Subcutaneous adipose tissue (tissue), 4 donors: ENCODE results near the gene TMBIM6. TPM values are rescaled to one million over a fixed set of nuclear protein-coding genes. Genes with fewer than 3 reads are reported as not detected.

Experiments used
- total RNA-seq, 4 donors: library from RNA; depleted of rRNA; stranded (reverse); fragments of >200 nt; gene quantifications; one replicate each; pipeline ENCODE4 v1.1.0, GENCODE V29; 2016
- TF ChIP-seq, protein P1 (sequence below): fragments of 450-650 bp; IDR thresholded peaks from one replicate; pipeline ENCODE4 v1.5.1; 2016; ENCODE audit warnings: low read depth, mild to moderate bottlenecking, control low read depth, antibody characterized with exemption, moderate library complexity

The TMBIM6 gene
- total RNA-seq, 4 donors from 2014 or later, result 263 to 522 (median 375) TPM

DNA sequence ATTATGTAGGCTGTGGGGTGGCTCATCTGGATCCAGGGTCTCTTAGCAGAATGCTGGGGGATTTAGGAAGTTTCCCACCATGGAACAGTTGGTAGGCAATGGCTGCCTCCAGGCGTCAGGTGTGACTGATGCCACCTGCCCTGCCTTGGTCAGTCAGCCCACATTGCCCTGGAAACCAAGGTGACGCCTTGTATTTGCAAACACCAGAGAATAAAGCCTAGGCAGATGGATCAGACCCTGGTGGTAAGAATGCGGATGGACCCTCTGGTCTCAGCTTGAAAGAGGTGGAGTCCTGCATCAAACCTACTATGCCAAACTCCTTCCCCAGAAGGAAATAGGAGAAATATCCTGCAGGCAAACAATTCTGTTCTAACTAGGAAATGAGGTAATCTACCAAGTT, 48.6 kb downstream of the TMBIM6 start:
- TF ChIP-seq, protein P1, sequence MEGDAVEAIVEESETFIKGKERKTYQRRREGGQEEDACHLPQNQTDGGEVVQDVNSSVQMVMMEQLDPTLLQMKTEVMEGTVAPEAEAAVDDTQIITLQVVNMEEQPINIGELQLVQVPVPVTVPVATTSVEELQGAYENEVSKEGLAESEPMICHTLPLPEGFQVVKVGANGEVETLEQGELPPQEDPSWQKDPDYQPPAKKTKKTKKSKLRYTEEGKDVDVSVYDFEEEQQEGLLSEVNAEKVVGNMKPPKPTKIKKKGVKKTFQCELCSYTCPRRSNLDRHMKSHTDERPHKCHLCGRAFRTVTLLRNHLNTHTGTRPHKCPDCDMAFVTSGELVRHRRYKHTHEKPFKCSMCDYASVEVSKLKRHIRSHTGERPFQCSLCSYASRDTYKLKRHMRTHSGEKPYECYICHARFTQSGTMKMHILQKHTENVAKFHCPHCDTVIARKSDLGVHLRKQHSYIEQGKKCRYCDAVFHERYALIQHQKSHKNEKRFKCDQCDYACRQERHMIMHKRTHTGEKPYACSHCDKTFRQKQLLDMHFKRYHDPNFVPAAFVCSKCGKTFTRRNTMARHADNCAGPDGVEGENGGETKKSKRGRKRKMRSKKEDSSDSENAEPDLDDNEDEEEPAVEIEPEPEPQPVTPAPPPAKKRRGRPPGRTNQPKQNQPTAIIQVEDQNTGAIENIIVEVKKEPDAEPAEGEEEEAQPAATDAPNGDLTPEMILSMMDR, result no peak

DNA sequence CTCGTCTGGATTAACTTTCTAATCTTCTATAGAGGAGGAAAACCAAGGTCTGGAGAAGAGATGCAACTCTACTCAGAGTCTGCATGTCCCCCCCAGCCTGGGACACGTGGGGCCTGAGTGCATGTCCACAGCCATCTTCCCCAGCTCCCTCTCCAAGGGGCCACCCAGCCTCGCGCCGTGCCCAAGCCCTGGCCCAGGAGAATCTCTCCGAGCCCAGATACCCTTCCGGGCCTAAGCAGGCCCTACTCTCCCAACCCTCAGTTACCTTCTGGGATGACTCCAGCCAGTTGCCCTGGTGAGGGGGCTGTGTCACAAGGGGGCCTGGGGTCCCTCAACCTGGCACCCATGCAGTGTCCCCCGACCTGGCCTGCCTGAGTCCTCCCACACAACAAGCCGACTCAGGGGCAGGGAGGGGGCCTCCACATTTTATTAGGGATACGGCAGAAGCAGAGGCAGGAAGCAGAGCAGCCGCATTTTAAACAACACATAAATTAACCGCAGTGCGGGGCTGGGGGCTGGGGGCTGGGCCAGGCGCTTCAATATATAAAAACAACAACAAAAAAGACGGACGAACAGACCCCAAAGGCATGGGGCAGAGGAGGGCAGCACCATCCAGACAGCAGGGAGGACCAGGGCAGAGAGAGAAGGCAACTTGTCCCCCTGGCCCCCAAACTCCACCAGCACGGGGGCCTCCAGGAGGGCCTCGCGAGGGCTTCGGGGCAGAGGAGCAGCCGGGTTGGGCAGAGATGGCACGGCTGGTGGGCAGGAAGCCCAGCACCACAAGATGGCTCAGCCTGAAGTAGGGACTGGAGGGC, 49.6 kb downstream of the TMBIM6 start:
- TF ChIP-seq, protein P1, result no peak

DNA sequence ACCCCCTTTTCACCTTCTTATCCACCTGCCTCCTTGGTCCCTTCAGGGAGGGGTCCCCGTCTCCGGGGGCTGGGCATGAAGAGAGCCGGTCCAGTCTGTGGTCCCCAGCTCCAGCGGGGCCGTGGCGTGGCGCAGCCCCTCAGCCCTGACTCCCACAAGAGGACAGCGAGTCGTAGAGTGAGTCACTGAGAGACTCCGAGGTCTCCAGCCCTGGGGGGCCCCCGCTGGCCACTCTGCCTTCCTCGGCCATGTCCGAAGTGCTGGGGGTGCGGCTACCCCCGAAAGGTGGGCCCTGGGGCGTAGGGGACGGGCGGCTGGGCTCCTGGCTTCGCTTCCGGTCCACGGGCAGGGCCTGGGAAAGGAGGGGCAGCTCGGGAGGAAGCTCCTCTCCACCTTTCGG, 50.3 kb downstream of the TMBIM6 start:
- TF ChIP-seq, protein P1, result no peak

DNA sequence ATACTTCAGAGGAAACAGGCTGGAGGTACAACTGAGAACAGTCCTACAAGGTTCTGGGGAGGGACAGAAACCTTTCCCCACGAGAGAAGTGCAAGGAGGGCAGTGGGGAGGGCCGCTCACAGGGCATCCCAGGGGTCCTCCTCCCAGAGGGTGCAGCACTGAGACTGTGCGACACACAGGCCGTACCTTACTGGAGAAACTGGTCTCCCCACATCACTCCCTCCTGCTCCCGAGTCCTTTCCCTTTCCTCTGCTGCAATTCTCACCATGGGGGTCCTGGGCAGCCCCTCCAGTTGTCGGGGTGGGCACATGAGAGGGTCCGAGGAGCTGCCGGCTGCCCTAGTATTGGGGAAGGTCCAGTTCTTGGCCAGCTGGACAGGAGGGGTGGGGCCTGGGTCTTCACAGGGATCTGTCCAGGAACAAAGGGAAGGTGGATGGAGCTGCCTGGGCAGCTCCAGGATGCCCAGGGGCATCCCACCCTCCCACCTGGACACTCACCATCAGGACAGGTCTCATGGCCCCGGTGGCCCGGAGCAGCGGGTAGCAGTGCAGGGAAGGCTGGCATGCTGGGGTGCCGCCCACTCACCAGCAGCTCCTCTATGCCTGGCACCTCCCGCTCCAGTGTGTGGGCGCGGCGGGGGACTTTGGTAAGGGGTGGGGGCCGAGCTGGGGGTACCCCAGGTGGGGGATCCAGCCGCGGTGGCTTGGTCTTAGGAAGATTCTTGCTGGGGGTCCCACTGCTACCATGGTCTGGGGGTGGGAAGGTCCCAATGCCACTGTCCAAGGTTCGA, 51.0 kb downstream of the TMBIM6 start:
- TF ChIP-seq, protein P1, result no peak

DNA sequence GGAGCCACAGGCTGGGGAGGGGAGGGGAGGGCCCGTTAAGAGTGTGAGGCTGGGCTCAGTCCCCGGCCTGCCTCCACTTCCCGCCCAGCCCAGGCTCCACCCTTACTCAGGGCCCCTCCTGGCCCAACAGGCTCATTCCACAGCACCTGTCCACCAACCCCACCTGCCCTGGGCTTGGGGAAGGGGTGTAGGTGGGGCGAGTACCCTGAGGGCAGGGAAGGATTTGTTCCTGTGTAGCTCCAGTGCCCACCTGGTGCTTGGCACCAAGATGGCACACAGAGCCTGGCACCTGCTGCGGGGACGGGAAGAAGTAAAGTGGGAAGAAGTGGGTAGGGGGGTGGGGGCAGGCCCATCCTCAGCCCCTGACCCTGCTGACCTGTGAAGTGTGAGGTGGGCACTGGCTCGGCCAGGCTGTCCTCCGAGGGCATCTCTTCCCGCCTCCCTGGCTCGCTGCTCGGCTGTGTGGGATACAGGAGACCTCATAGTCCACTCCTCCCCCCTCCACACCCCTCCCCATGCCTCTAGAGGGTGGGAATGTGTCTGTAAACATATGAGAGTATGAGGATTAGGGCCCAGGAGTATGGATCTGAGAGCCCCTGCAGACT, 51.7 kb downstream of the TMBIM6 start:
- TF ChIP-seq, protein P1, result no peak

DNA sequence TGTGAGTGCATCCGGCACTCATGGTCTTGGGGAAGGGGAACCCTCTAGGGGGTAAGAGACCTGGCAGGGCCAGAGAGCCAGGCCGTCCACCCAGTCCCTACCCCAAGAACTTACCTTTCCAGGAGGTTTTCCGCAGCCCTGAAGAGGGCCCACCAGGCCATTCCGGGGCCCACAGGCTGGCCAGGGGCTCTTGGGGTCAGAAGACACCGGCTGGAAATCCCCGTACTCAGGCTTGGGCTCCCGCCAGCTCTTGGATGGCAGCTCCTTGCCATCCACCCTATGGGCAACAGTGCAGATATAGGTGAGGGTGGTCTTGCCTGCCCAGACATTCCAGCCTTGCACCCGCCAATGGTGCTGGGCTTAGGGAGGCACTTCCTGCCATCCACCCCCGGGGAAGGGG, 52.3 kb downstream of the TMBIM6 start:
- TF ChIP-seq, protein P1, result no peak

DNA sequence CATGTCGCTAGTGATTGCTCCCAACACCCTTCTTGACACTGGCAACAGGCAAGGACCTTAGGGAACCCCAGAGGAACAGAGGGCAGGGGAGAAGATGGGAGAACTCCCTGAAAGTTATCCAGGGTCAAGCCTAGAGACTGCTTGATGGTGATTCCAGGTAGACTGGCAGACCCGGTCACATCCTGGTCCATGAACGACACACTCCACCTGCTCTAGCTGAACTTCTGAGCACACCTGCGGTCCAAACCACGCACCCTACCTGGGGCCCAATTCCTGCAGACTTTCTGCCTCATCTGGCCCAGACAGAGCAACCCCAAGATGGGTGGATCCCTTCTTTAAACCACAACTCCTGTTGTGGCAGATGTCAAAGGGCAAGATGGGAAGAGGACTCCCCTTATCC, 52.7 kb downstream of the TMBIM6 start:
- TF ChIP-seq, protein P1, result no peak
